GM19452 (cell line): ENCODE measurements around the gene MAP3K1.
"Not testable (repeated sequence)": the region's sequence is repeated elsewhere in the genome, so short reads cannot be mapped to it uniquely, and the experiment has no call there.

Experiments used
- ATAC-seq: cut with Tn5 transposase; IDR thresholded peaks from one replicate; pipeline ENCODE4 v1.9.1; 2021; ENCODE audit not compliant: unreplicated experiment

MAP3K1 gene

DNA sequence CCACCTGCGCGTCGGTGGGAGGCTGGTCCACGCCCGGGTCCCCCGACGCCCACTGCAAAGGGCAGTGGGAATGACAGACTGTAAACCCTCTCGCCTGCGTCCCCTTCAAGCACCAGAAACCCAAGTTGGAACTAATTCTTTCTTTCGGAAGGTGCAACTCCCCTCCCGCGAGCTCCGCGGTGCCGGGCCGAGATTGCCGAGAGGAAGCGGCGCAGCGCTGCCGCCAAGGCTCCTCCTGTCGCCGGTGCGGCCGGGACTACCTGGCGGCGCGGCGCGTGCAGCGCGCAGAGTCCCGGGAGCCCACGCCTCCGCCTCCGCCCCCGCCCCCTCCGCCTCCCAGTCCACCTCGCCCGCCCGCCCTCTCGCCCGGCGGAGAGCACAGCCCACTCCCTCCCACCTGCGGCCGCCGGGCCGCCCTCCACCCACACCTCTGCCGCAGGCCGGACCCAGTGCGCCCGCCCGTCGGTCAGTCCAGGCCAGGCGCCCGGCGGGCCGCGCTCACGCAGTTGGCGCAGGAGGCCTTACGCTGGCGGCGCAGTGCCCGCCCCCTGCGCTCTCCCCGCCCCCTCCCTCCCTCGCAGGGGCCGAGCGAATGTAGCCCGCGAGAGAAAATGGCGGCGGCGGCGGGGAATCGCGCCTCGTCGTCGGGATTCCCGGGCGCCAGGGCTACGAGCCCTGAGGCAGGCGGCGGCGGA is at the start of gene MAP3K1:
Gene MAP3K1 (plus strand): TSS at position 587 of the 695 bp plus-strand sequence. CDS start 25 bp downstream, at position 612.
- ATAC-seq, result peak; percentile 53

DNA sequence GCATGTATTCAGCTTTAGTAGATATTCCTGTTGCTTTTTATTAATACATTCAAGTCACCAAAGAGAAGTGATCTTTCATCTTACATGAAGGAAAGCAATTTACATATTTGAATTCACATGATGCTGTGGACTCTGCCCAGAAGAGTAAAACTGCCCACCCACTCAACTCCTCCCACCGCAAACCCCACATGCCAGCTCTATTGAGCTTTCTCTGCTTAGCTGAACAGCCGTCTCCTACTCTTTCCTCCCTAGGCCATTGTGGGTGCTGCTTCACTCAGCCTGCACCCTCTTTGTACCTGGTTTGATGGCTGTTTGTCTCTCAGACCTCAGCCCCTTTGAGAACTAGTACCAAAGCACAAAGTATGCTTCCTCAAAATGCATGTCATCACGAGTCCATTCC is 48.4 kb upstream of the MAP3K1 start:
- no peak for ATAC-seq

GRCh38 chr5:56769875-56770604 is 45.3 kb upstream of the MAP3K1 start:
- ATAC-seq, result no peak

GRCh38 chr5:56772767-56773166 is 42.6 kb upstream of the MAP3K1 start:
- no peak for ATAC-seq

DNA sequence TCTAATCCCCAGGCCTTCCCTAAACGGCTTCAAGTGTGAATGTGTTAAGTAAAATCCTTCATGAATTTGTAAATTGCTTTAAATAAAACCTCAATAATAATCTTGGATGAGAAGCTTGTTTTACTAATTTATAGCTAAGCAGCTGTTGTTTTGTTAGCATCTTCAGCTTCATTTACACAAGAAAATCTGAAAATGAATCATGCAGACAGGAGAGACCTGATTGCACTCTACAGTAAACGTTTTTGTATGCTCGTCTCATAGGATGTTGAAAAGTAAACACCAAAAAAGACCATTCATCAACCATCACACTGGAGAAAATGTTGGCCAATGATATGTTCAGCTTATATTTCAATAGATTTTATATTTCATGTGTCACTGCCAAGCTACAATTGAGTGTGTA is 40.4 kb upstream of the MAP3K1 start:
- no peak for ATAC-seq

DNA sequence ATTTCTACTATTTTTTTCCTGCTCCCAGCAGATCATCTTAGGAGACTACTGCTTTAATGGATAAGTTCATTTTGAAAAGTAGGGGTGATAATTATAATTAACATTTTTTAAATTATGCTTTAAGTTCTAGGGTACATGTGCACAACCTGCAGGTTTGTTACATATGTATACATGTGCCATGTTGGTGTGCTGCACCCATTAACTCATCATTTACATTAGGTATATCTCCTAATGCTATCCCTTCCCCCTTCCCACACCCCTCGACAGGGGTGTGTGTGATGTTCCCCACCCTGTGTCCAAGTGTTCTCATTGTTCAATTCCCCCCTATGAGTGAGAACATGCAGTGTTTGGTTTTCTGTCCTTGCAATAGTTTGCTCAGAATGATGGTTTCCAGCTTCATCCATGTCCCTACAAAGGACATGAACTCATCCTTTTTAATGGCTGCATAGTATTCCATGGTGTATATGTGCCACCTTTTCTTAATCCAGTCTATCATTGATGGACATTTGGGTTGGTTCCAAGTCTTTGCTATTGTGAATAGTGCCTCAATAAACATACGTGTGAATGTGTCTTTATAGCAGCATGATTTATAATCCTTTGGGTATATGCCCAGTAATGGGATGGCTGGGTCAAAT is 39.0 kb upstream of the MAP3K1 start:
- not testable (repeated sequence) for ATAC-seq

GRCh38 chr5:56783261-56783660 is 32.1 kb upstream of the MAP3K1 start:
- no peak for ATAC-seq

- no peak for ATAC-seq
Measured at GRCh38 chr5:56786346-56786745, 29.0 kb upstream of the MAP3K1 start.

- ATAC-seq, result no peak
Measured at GRCh38 chr5:56791396-56791795, 24.0 kb upstream of the MAP3K1 start.

- ATAC-seq, result no peak
Measured at GRCh38 chr5:56798521-56798920, 16.8 kb upstream of the MAP3K1 start.

GRCh38 chr5:56800186-56800585 is 15.2 kb upstream of the MAP3K1 start:
- ATAC-seq, result no peak

DNA sequence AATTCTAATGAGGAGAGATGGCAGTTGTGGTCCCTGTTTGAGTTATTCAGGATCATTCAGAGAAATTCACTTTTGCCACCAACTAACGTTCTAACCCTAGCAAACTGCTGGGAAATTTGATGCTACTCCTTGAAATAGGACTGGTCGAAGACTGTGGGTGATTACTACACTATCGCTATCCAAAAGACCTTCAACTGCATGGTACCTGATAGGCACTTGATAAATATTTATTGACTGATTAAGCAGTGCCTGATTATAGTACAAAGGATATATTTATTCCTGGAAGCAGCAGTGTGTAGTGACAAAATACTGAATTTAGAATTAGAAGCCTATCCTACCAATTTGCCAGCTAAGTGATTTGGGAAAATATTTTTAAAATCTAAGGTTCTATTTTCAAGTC is 14.1 kb upstream of the MAP3K1 start:
- ATAC-seq, result no peak

DNA sequence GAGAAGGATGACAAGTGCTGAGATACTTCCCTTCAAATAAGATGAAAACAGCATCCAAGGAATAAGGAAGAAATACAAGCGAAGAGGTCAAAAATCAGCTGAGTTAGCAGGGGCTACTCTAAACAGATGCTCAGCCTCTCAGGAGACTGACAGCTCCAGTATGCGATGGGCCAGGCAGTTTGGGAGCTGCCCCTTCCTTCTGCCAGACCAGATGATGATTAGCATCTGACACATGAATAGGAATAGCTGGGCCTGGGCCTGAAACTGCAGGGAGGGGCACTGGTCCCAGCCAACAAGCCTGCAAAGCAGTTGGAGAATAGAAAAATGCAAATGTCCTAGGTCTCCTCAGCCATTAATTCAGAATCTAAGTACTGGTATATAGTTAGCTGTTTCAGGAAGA is 13.1 kb upstream of the MAP3K1 start:
- no peak for ATAC-seq

DNA sequence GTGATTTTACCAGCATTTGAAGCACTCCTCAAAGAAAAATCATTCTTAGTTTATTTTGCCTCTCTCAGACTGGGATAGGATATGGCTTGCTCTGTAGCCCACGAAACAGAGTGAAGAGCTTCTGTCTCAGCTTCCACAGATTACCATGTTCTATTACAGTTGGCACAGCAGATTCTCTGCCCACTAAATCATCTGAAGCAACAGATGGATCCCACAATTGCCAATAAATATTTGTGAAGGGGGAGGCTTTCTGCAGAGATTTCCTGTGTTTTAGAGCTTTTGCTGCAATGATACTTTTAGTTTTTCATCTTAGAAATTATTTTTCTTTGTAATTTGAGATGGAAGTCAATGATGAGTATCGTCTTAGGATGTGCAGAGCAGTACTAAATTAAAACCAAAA is 12.3 kb upstream of the MAP3K1 start:
- ATAC-seq, result no peak

DNA sequence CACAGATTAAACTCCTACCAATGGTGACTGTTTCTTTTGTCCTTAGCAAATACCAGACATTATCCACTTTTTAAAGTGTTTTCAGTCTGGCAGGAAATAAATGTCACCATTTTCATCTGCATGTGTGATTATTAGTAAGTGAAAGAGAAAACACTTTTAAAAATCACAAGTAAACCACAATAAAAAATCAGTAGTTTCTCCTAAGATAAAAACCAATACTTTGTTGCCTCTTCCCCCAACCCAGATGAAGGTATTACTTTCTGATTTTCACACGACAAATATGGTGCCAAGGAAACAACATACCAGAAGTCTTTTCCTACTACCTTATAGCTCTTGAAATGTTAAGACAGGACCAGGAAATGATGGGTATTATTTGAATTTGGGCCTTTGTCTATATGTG is 11.5 kb upstream of the MAP3K1 start:
- no peak for ATAC-seq

- no peak for ATAC-seq
Measured at GRCh38 chr5:56807679-56808078, 7.7 kb upstream of the MAP3K1 start.

DNA sequence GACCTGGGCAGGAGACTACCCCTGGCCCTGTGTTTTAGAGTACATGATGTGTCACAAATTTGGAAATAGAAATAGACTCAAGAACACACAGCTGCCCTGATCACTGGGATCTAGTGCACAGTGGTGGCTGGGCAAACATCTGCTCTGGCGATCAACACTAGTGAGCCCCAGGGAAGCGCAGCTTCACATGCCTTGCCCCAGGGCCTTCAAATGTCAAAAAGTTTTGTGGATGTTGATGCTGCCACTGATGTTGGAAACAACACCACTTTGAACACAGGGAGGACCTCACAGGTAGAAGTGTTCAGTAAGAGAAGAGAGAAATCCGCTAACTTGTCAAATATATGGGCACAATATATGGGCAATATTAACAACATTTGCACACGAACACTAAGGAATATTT is 7.1 kb upstream of the MAP3K1 start:
- ATAC-seq, result no peak

DNA sequence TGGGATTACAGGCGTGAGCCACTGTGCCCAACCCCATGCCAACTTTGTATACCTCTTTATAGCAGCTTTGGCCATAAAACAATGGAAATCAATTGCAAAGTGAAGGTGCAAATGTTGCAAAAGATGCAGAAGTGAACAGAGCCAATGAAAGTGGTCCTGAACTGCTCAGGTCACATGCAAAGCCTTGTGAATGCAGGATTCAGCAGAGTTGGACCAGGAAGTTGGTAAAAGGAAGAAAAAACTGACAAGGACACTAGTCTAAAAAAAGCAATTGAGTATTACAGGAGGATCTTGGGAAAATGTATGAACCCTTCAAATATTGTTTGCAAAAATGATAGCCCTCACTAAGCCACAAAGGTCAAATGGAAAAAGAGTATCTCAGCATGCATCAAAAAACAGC is 4.5 kb upstream of the MAP3K1 start:
- ATAC-seq, result no peak

- ATAC-seq, result no peak
Measured at GRCh38 chr5:56812110-56812509, 3.2 kb upstream of the MAP3K1 start.

GRCh38 chr5:56813302-56813701 is 2.0 kb upstream of the MAP3K1 start:
- ATAC-seq, result no peak

- no peak for ATAC-seq
Measured at GRCh38 chr5:56814361-56814962, 887 bp upstream of the MAP3K1 start.
